NCI-H82 treated with DMSO at 0.1 percent for 48 hours (cell line): ENCODE measurements around the gene WFDC2.

Experiments
- DNase-seq: peaks from one replicate; lab custom pipeline; 2025; ENCODE audit not compliant: unreplicated experiment; lab: John Stamatoyannopoulos, UW

Gene WFDC2

GRCh38 chr20:45495501-45495941, 26.0 kb downstream of the WFDC2 start:
- DNase-seq = no peak

DNA sequence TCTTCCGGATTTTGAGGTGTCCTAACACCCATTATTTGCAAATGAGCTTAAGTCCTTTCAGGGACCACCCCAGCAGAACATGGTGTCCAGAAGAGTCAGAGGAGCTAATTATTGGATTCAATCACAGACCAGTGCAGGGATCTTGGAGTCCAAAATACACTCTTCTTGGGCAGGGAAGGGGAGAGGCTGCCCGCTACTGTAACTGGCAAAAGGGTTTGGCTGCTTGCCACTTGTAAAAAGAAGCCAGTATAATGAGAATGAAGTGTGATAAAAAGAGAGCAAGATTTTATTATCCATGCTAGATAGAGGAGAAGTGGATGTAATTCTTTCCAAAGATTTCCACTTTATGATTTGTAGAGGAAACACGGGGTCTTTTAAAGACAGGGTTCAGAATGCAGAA, 26.6 kb downstream of the WFDC2 start:
- DNase-seq = no peak

DNA sequence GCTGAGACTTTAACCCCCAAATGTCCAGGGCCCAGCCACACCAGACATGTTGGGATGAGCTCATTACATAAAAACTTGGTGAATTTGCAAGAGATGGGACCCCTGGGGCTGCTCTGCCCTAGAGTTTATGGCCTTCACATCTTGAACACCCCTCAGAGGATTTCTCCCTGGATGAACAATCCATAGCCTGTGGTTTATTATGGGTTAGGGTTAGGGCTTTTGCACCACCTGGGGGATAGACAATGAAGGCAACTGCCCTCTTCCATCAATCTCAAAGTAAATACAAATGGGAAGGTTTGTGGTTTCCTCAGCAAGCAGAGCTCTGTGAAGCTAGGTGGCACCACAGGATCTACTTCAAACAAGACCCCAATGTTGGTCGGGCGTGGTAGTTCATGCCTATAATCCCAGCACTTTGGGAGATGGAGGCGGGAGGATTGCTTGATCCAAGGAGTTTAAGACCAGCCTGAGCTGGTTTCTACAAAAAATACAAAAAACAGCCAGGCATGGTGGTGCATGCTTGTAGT, 28.5 kb downstream of the WFDC2 start:
- no peak for DNase-seq

DNA sequence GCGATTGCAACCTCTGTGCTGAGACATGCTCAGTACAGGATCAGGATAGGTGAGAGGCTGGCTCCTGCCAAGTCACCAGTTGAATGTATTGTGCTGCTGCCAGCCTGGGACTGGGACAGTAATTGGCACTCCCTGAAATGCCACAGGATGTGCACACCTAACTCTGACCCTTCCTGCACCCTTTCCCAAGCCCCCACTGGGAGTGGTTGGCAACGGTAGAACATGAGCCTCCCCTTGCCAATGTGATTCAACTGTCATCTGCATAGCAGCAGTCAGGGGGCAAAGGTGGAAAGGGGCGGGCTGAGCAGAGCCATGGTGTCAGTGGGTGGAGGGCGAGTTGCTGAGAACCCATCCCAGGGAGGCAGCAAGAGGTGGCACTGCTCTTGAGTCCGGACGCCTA, 30.5 kb downstream of the WFDC2 start:
- DNase-seq = no peak

GRCh38 chr20:45501600-45501999, 32.0 kb downstream of the WFDC2 start:
- DNase-seq = no peak

GRCh38 chr20:45502561-45502960, 33.0 kb downstream of the WFDC2 start:
- no peak for DNase-seq

DNA sequence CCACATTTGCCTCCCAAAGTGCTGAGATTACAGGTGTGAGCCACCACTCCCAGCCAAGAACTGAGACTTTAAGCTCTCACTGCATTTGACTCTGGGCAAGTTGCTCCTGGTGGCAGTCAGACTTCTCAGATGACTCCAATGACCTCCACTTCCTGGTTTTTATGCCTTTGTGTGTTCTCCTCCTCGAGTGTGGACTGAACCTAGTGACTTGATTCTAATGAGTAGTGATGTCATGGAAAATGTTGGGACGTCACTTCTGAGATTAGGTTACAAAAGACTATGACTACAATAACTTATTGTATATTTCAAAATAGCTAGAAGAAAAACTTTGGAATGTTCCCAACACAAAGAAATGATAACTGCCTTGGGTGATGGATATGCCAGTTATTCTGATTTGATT, 33.9 kb downstream of the WFDC2 start:
- no peak for DNase-seq

GRCh38 chr20:45506398-45506797, 36.8 kb downstream of the WFDC2 start:
- no peak for DNase-seq

DNA sequence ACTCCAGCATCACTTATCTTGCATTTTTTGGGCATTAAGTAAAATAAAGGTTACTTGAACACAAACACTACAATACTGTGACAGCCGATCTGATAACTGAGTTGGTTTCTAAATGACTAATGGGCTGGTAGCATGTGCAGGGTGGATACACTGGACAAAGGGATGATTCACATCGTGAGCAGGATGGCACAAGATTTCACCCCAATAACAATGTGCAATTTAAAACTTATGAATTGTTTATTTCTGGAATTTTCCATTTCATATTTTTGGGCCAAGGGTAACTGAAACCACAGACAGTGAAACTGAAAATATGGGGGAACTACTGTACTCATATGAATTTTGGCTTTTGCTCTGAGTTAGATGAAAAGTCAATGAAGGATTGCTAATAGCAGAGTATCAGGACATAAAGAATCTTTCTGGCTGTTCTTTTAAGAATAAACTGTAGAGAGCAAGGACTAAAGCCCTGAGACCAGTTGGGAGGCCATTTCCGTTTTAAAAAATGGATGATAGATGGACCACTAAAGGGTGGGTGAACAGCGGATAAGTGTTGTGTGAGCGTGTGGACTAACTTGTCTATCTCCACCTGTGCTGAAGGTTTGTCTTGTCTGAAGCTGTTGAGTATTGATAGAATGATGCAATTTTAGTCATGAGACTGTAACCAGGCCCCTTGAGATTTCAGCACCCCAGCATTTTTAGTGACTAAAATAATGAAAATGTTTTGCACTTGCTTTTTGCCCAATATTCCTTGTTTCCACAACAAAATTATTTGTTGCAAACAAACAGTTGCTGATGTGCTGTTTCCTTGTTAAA, 37.7 kb downstream of the WFDC2 start:
- no peak for DNase-seq

DNA sequence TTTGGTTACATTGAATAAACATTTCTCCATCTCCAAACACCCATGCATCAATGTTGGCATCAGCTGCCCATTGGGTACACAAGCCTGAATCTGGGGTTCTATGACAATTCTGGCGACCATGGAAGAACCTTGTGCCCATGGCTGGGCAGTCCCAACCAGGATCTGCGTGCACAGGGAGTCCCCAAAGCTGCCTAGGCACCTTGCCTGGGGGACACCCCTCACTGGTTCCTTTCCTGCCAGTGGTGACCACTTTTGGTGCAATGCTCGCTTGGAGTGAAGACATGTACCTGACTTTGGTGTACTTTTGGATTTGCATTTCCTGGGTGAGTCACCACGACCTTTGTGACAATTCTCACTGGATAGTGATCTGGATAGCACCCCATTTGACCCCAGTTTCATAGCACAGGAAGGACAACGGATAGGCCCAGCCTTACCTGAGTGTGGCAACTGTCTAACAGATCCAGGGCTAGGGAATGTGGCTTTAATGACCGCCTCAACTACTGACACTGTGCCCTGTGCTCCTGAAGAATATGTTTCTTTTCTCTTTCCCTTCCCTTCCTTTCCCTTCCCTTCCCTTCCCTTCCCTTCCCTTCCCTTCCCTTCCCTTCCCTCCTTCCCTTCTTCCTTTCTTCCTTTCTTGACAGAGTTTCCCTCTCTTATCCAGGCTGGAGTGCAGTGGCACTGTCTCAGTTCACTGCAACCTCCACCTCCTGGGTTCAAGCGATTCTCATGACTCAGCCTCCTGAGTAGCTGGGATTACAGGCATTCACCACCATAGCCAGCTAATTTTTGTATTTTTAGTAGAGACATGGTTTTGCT, 38.7 kb downstream of the WFDC2 start:
- no peak for DNase-seq

DNA sequence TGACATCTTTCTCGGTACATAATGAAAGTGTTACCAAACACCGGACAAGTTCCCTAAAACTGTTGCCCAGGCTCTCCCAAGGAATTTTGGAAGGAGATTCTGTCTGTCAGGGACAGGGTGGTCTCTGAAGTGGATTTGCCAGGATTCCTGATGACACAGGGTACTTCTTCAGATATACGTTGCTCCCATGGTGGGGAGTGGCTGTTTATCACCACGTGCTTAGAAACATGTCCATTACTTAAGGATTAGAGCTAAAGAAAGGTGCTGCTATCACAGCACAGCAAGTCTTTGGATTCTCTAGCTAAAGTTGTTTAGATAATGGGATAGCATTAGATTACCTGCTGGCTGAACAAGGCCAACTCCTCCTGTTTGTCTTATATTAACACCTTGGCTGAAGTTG, 39.5 kb downstream of the WFDC2 start:
- DNase-seq = no peak

DNA sequence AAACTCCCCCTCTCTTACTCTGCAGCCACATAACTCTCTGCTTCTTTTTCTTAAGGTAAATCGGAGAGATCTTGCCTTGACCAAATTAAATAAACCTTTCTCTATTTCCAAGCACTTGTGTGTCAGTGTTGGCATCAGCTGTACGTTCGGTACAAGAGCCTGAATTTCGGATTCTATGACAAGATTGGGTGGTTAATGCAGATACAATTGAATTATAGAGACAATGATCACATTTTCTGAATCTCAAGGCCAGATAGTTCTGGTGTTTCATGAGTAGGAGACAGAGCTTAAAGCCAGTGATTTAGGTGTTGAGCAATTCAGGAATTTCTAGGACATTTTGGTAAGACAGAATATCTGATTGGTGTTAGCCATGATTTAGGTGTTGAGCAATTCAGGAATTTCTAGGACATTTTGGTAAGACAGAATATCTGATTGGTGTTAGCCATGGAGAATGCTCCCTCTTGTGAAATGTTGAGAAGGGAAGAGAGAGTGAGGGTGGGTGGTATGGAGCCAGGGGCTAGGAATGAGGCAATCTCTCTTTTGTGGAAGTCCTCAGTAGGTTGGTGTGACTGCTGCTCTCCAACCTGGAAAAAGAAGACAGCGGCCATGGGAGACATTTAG, 40.8 kb downstream of the WFDC2 start:
- DNase-seq = no peak

GRCh38 chr20:45515147-45515913, 45.8 kb downstream of the WFDC2 start, which contains the start of gene SPINT3:
TSS of gene SPINT3 (minus strand) at chr20:45515622. CDS start at chr20:45515608, 14 bp downstream.
- DNase-seq = no peak

- DNase-seq = no peak
These were observed 48.7 kb downstream of the WFDC2 start for GRCh38 chr20:45518282-45518681.

DNA sequence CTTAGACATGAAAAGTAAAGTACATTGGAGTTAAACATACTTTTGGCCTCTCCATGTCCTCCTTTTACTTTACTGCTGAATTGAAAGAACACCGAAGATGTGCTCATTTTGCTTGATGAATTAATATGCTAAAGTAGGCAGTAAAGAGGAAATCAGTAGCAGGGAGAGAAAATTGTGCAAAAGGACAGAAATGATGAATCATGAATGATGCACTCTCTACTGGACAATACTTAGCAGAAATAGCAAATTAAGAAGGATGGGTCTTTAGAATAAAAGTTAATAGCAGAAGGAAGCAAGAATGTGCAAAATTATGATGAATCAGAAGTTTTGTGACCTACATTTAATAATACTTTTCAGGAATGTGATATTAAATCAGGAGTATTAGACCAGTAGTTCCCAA, 54.3 kb downstream of the WFDC2 start:
- no peak for DNase-seq

GRCh38 chr20:45527294-45527693, 57.7 kb downstream of the WFDC2 start:
- no peak for DNase-seq
